ENCODE data around the gene ENGASE. TPM values are rescaled to one million over a fixed set of nuclear protein-coding genes. Genes with fewer than 3 reads are reported as not detected.

Gene ENGASE
- total RNA-seq, 4 donors from 2014 or later = 57.6 to 336 (median 223) TPM

DNA sequence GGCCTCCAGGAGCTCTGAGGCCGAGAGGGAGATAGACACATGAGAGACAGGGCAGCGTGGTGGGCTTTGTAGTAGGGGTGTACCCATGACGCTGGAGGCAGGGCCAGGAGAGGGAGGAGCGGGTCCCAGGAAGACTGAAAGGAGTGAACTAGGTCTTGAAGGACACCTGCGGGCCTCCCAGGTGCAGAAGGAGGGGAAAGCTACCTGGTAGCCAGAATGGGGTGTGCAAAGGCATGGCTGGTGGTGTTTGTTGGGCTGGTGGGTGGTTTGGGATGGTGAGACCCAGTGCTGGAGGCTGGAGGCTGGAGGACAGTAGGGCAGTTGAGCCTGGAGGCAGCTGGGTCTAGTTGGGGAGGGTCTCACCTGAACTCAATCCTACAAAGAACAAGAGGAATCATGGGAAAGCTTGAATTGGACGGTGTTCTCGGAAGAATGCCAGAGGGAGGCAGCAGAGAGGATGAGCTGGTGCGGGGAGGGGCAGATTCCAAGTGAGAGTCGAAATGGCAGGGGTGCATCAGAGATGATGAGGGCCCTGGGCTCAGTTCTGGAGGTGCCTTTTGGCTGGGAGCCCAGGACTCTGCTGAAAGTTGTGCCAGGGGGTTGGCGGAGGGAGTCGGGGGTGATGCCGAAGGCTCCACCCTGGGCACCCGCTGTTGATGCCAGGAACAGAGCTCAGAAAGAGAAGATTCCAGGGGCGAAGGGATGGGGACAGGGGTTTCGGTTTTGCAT lies 29.5 kb upstream of the ENGASE start:
- Histone ChIP-seq H3K4me3 (no peak overlapping the region), H3K36me3 (no peaks in the 10 kb centered on the region), H3K4me1 (peaks cover 0 to 5% (median 0%) of the 10 kb centered on the region in 4 donors), H3K27ac (no peak overlapping the region), H3K9me3 (no peaks in the 10 kb centered on the region), H3K27me3 (no peaks in the 10 kb centered on the region)
- no peak for TF ChIP-seq POLR2A (IDR thresholded peaks at IDR 0.05)
- TF ChIP-seq, protein P1, sequence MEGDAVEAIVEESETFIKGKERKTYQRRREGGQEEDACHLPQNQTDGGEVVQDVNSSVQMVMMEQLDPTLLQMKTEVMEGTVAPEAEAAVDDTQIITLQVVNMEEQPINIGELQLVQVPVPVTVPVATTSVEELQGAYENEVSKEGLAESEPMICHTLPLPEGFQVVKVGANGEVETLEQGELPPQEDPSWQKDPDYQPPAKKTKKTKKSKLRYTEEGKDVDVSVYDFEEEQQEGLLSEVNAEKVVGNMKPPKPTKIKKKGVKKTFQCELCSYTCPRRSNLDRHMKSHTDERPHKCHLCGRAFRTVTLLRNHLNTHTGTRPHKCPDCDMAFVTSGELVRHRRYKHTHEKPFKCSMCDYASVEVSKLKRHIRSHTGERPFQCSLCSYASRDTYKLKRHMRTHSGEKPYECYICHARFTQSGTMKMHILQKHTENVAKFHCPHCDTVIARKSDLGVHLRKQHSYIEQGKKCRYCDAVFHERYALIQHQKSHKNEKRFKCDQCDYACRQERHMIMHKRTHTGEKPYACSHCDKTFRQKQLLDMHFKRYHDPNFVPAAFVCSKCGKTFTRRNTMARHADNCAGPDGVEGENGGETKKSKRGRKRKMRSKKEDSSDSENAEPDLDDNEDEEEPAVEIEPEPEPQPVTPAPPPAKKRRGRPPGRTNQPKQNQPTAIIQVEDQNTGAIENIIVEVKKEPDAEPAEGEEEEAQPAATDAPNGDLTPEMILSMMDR (IDR thresholded peaks at IDR 0.05) = no peak
- peak in 1 of 3 donors; percentile 44 for DNase-seq

DNA sequence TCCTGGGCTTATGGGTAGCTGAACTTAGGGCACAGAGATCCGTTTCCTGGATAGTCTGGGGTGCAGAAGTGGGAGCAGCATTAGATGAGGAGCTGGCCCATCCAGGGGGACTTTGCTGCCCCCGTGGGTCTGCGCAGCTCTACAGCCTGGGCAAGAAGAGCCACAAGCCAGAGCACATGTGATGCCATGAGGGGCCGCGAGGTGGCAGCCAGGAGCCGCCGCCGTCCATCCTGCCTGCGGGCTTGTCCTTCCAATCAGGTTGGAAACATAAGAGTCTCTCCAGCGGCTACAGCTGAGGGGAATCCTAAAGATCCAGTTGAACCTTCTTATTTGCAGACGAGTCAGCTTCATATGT lies 28.8 kb upstream of the ENGASE start:
- Histone ChIP-seq H3K9me3 (no peaks in the 10 kb centered on the region), H3K4me3 (no peak overlapping the region), H3K27me3 (no peaks in the 10 kb centered on the region), H3K36me3 (no peaks in the 10 kb centered on the region), H3K4me1 (peaks cover 0 to 5% (median 0%) of the 10 kb centered on the region in 4 donors), H3K27ac (no peak overlapping the region)
- TF ChIP-seq, protein P1 (IDR thresholded peaks at IDR 0.05) = peak; percentile 72 to 90 (median 86)
- TF ChIP-seq POLR2A (IDR thresholded peaks at IDR 0.05) = no peak
- DNase-seq = peak; percentile 35 to 83 (median 83)

DNA sequence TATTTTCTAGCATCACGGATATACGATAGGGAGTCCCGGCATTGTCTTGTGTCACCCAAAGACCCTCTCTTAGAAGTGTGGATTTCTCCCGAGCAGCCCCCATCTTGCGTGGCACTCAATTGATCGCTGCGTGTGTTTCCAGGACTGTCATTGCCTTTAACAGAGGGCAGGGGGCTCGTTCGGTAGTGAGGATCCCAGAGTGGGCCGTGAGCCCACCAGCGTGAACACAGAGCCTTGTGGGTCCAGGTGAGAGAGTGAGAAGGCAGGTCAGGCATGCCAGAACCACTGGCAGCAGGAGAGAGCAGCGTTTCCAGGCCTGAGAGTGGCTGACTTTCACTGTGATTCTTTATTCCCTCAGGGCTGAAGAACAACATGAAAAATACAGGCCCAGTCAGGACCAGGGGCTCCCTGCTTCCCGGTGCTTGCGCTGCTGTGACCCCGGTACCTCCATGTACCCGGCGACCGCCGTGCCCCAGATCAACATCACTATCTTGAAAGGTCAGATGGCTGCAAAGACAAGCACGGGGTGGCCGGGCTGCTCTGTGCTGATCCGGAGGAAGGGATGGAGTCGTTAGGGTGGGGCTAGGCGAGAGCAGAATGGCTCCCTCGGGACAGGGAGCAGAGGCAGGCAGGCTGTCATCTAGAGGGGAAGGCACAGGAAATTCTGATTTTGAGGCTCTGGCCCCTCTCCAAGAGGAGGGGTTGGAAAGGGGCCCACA lies 28.3 kb upstream of the ENGASE start:
- Histone ChIP-seq H3K4me1 (peaks cover 0 to 5% (median 0%) of the 10 kb centered on the region in 4 donors), H3K4me3 (no peak overlapping the region), H3K36me3 (no peaks in the 10 kb centered on the region), H3K9me3 (no peaks in the 10 kb centered on the region), H3K27me3 (no peaks in the 10 kb centered on the region), H3K27ac (no peak overlapping the region)
- TF ChIP-seq POLR2A (IDR thresholded peaks at IDR 0.05) = no peak
- TF ChIP-seq, protein P1 (IDR thresholded peaks at IDR 0.05) = no peak
- DNase-seq = peak in 1 of 3 donors; percentile 43

DNA sequence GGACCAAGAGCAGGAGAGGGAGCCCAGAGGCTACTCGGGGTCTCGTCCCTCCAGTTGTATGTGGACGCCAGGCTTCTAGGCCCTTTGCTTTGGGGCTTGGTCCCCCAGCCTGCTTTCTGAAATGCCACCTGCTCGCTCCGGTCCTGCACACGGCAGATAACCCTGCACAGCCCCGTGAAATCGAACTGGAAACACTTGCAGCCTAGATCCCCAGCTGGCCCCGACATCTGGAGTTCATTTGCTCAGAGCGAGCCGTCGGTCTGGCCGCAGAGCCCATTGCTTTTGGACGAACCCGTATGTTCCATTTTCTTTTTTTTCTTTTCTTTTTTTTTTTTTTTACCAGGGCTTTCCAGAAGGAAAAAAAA lies 27.7 kb upstream of the ENGASE start:
- no peak overlapping the region for H3K27ac ChIP-seq
- peaks cover 0 to 5% (median 0%) of the 10 kb centered on the region in 4 donors for H3K4me1 ChIP-seq
- no peak for TF ChIP-seq POLR2A (IDR thresholded peaks at IDR 0.05)
- TF ChIP-seq, protein P1 (IDR thresholded peaks at IDR 0.05) = no peak
- no peaks in the 10 kb centered on the region for H3K27me3 ChIP-seq
- no peaks in the 10 kb centered on the region for H3K36me3 ChIP-seq
- DNase-seq = peak in 1 of 3 donors; percentile 29
- H3K4me3 ChIP-seq = no peak overlapping the region
- no peaks in the 10 kb centered on the region for H3K9me3 ChIP-seq

DNA sequence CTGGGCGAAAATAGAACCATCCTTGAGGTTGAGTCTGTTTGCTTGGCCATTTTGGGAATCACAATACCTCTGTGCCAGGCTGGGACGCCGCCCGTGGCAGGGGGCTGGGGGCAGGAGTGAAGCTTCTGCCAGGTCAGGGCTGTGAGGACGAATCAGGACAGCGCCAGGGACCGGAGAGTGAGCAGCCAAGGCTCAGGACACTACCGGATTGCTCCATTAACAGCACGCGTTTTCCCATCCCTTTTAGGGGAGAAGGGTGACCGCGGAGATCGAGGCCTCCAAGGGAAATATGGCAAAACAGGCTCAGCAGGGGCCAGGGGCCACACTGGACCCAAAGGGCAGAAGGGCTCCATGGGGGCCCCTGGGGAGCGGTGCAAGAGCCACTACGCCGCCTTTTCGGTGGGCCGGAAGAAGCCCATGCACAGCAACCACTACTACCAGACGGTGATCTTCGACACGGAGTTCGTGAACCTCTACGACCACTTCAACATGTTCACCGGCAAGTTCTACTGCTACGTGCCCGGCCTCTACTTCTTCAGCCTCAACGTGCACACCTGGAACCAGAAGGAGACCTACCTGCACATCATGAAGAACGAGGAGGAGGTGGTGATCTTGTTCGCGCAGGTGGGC lies 27.2 kb upstream of the ENGASE start:
- no peak overlapping the region for H3K27ac ChIP-seq
- H3K4me3 ChIP-seq = no peak overlapping the region
- no peak for TF ChIP-seq POLR2A (IDR thresholded peaks at IDR 0.05)
- TF ChIP-seq, protein P1 (IDR thresholded peaks at IDR 0.05) = no peak
- H3K9me3 ChIP-seq = no peaks in the 10 kb centered on the region
- H3K27me3 ChIP-seq = no peaks in the 10 kb centered on the region
- peak in 1 of 3 donors; percentile 44 for DNase-seq
- H3K4me1 ChIP-seq = peaks cover 0 to 5% (median 0%) of the 10 kb centered on the region in 4 donors
- H3K36me3 ChIP-seq = no peaks in the 10 kb centered on the region

All from Peyer's patch (tissue), 4 donors.